CD8-positive, alpha-beta memory T cell (primary cell): ENCODE data around the gene ASTN2. TPM values are rescaled to one million over a fixed set of nuclear protein-coding genes. Genes with fewer than 3 reads are reported as not detected.

Source experiments
- CTCF ChIA-PET: fragments of 350-600 bp; sonication (Branson Sonifier 250); formaldehyde crosslinking; loops from one replicate; lab custom pipeline; 2021; ENCODE audit warnings: antibody characterized with exemption; lab: Charles Lee
- POLR2A ChIA-PET: fragments of 350-600 bp; sonication (Branson Sonifier 250); formaldehyde crosslinking; loops from one replicate; lab custom pipeline; 2021; ENCODE audit warnings: antibody characterized with exemption; lab: Charles Lee
- DNase-seq, 5 donors: peaks; one replicate each; pipeline versions ENCODE4 v3.0.0 to v3.0.0-alpha.2; 2020 to 2022; ENCODE audit warnings: mixed read lengths in 1 of 5
- H3K27ac ChIP-seq: one replicate; pipeline ENCODE4 v1.7.0; 2013; ENCODE audit warnings: low read depth, mild to moderate bottlenecking, low read length, moderate library complexity
- H3K27me3 ChIP-seq: 2 replicates; pipeline ENCODE4 v1.7.0; 2013; ENCODE audit warnings: low read length, mild to moderate bottlenecking; ENCODE audit not compliant: insufficient read depth, poor library complexity, severe bottlenecking
- H3K36me3 ChIP-seq: 2 replicates; pipeline ENCODE4 v1.7.0; 2013; ENCODE audit warnings: mild to moderate bottlenecking, low read length, moderate library complexity; ENCODE audit not compliant: insufficient read depth
- H3K4me1 ChIP-seq: 2 replicates; pipeline ENCODE4 v1.7.0; 2013; ENCODE audit warnings: mild to moderate bottlenecking, low read length, moderate library complexity; ENCODE audit not compliant: insufficient read depth
- H3K4me3 ChIP-seq: 2 replicates; pipeline ENCODE4 v1.7.0; 2013; ENCODE audit warnings: mild to moderate bottlenecking, low read length
- H3K9me3 ChIP-seq: 2 replicates; pipeline ENCODE4 v1.7.0; 2013; ENCODE audit warnings: mild to moderate bottlenecking, low read length
- H3K27ac Mint-ChIP-seq, 8 donors: one replicate each; pipeline ENCODE4 v1.8.0; 2020 to 2021; ENCODE audit warnings: mixed read lengths in 8 of 8, mild to moderate bottlenecking in 6 of 8, inconsistent platforms in 3 of 8, moderate library complexity in 3 of 8
- H3K27me3 Mint-ChIP-seq, 2 donors: one replicate each; pipeline ENCODE4 v1.8.0; 2020 to 2021; ENCODE audit warnings: mixed read lengths in 2 of 2, mild to moderate bottlenecking in 1 of 2, moderate library complexity in 1 of 2
- H3K36me3 Mint-ChIP-seq, 3 donors: one replicate each; pipeline ENCODE4 v1.8.0; 2020 to 2021; ENCODE audit warnings: mixed read lengths in 3 of 3, inconsistent platforms in 1 of 3, mild to moderate bottlenecking in 1 of 3
- H3K4me1 Mint-ChIP-seq, 3 donors: one replicate each; pipeline ENCODE4 v1.8.0; 2020 to 2021; ENCODE audit warnings: mixed read lengths in 3 of 3, inconsistent platforms in 1 of 3, mild to moderate bottlenecking in 1 of 3
- H3K4me3 Mint-ChIP-seq, 7 donors: one replicate each; pipeline ENCODE4 v1.8.0; 2020 to 2021; ENCODE audit warnings: mixed read lengths in 7 of 7, mild to moderate bottlenecking in 6 of 7, moderate library complexity in 4 of 7, inconsistent platforms in 2 of 7
- H3K9me3 Mint-ChIP-seq, 5 donors: one replicate each; pipeline ENCODE4 v1.8.0; 2020 to 2022; ENCODE audit warnings: mixed read lengths in 5 of 5, mild to moderate bottlenecking in 3 of 5, moderate library complexity in 2 of 5, inconsistent platforms in 1 of 5
- polyA plus RNA-seq: library from polyadenylated mRNA; unstranded; fragments of 300-500 nt; fragmentation: Illumina TruSeq; gene quantifications from one replicate; pipeline ENCODE4 v1.2.3, GENCODE V29; 2021
- total RNA-seq, 2 experiments: library from RNA; stranded (reverse); gene quantifications; one replicate each; pipeline ENCODE4 v1.2.3, GENCODE V29; 2021

The ASTN2 gene
- total and polyA plus RNA-seq, 3 experiments from 2014 or later: 4.1 to 4.8 (median 4.2) TPM

DNA sequence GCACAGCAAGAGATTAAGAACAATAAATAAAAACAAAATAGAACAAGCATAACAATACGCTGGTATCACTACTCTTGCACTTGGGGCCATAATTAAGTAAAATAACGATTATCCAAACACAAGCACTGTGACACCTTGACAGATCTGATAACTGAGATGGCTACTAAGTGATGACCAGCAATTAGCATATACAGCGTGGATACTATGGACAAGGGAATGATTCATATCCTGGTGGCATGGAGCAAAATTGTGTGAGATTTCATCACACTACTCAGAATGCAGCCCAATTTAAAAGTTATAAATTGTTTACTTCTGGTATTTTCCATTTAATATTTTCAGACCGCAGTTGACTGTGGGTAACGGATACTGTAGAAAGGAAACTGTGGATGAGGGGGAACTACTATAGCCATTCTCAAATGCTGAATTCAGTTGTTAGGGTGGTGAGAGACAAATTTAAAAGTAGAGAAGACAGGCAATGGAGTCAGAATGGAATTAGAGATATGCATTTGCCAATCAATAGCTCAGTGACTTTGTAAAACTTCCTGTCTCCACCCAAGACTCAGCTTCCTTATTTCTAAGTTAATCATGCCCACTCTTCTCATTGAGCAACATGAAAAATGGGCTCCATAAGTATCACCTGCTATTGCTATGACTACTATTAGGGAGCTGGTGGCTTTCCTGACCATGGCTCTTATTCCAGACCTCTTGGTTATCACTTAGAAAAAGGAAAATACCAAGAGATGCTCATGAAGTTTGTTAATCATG lies 427.0 kb downstream of the ASTN2 start:
- no peak overlapping the region for H3K27ac ChIP-seq
- ChIA-PET POLR2A (no interaction called here), CTCF (no interaction called here)
- H3K9me3 Mint-ChIP-seq: peaks cover 0 to 8% (median 4%) of the 10 kb centered on the region in 5 donors
- no peaks in the 10 kb centered on the region for H3K36me3 Mint-ChIP-seq
- H3K27me3 ChIP-seq: no peaks in the 10 kb centered on the region
- no peaks in the 10 kb centered on the region for H3K9me3 ChIP-seq
- no peaks in the 10 kb centered on the region for H3K36me3 ChIP-seq
- no peak overlapping the region for H3K4me3 Mint-ChIP-seq
- DNase-seq: no peak
- H3K4me1 ChIP-seq: no peaks in the 10 kb centered on the region
- H3K27me3 Mint-ChIP-seq: no peaks in the 10 kb centered on the region
- H3K27ac Mint-ChIP-seq: no peak overlapping the region
- H3K4me1 Mint-ChIP-seq: no peaks in the 10 kb centered on the region
- no peak overlapping the region for H3K4me3 ChIP-seq

DNA sequence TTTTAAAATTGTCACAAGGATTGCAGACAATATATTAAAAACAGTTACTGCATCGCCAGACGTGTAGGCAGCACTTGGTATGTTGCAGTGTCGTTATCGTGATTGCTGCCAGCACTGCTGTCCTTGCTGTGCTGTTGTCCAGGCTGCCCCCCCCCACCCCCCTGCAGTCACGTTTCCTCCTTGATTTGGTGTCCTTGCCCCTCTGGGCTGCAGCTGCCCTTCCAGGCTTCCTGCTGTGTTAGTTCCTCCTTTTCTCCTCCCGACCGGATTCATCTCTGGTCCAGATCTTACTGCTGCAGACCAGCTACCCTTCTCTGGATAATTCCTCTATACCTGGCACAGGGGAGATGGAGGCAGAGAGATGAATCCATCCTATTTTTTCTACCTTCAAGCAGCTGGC lies 428.8 kb downstream of the ASTN2 start:
- no peaks in the 10 kb centered on the region for H3K4me1 Mint-ChIP-seq
- H3K9me3 ChIP-seq: no peaks in the 10 kb centered on the region
- H3K4me3 ChIP-seq: no peak overlapping the region
- no peaks in the 10 kb centered on the region for H3K4me1 ChIP-seq
- no peak overlapping the region for H3K4me3 Mint-ChIP-seq
- ChIA-PET POLR2A (no interaction called here), CTCF (no interaction called here)
- H3K27ac ChIP-seq: no peak overlapping the region
- H3K36me3 ChIP-seq: no peaks in the 10 kb centered on the region
- no peaks in the 10 kb centered on the region for H3K27me3 ChIP-seq
- H3K27ac Mint-ChIP-seq: no peak overlapping the region
- no peaks in the 10 kb centered on the region for H3K27me3 Mint-ChIP-seq
- peaks cover 0 to 7% (median 2%) of the 10 kb centered on the region in 5 donors for H3K9me3 Mint-ChIP-seq
- no peak for DNase-seq
- H3K36me3 Mint-ChIP-seq: no peaks in the 10 kb centered on the region

DNA sequence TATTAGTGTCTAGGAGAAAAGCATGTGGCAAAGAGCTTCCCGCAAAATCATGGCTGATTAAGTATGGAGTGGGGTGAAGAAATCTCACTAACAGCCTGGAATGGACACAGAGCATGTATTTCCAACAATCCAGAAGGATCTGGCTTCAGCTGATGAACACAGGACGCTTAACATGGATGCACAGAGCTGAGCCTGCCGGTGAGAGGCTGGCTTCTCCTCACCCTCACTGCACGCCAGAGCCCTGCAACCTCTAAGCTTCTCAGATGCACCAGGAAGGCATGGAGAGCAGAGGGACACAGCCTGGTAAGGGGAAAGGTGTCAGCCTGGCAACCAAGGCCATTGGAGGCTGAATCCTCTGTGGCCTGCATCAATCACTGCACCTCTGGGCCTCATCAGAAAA lies 429.3 kb downstream of the ASTN2 start:
- CTCF ChIA-PET: no interaction called here
- no peaks in the 10 kb centered on the region for H3K9me3 ChIP-seq

DNA sequence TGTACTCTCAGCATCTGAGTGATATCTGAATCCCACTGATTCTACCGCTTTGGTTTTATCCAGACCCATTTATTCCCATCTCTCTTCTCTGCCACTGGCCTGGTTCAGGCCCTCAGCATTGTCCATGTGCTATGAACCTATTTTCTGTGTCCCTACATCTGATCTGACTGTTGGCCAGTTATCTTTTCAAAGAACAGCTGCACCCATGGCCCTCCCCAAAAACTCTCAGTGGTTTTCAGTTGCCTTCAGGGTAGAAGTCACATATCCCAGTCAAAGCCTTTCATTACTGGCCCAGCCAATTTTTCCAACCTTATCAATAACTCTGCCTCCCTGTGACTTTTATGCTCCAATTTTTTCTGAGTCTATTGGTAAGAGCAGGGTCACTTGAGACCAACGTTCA lies 430.7 kb downstream of the ASTN2 start:
- no peak overlapping the region for H3K4me3 Mint-ChIP-seq
- peaks cover 0 to 3% (median 2%) of the 10 kb centered on the region in 5 donors for H3K9me3 Mint-ChIP-seq
- no peak overlapping the region for H3K27ac ChIP-seq
- no peaks in the 10 kb centered on the region for H3K36me3 ChIP-seq
- no peaks in the 10 kb centered on the region for H3K4me1 Mint-ChIP-seq
- no peaks in the 10 kb centered on the region for H3K36me3 Mint-ChIP-seq
- H3K4me3 ChIP-seq: no peak overlapping the region
- no peak for DNase-seq
- H3K27ac Mint-ChIP-seq: no peak overlapping the region
- H3K27me3 ChIP-seq: no peaks in the 10 kb centered on the region
- H3K9me3 ChIP-seq: no peaks in the 10 kb centered on the region
- peaks cover 0 to 1% of the 10 kb centered on the region in 2 donors for H3K27me3 Mint-ChIP-seq
- H3K4me1 ChIP-seq: no peaks in the 10 kb centered on the region
- ChIA-PET POLR2A (no interaction called here), CTCF (no interaction called here)

More for the DNA sequence above, 429.3 kb downstream of the ASTN2 start:
- no peaks in the 10 kb centered on the region for H3K4me1 ChIP-seq
- POLR2A ChIA-PET: no interaction called here
- no peaks in the 10 kb centered on the region for H3K36me3 ChIP-seq
- Mint-ChIP-seq H3K4me1 (no peaks in the 10 kb centered on the region), H3K4me3 (no peak overlapping the region), H3K27me3 (peaks cover 0 to 1% of the 10 kb centered on the region in 2 donors), H3K27ac (no peak overlapping the region), H3K9me3 (peaks cover 0 to 7% (median 2%) of the 10 kb centered on the region in 5 donors), H3K36me3 (no peaks in the 10 kb centered on the region)
- DNase-seq: no peak
- H3K4me3 ChIP-seq: no peak overlapping the region
- no peaks in the 10 kb centered on the region for H3K27me3 ChIP-seq
- H3K27ac ChIP-seq: no peak overlapping the region

DNA sequence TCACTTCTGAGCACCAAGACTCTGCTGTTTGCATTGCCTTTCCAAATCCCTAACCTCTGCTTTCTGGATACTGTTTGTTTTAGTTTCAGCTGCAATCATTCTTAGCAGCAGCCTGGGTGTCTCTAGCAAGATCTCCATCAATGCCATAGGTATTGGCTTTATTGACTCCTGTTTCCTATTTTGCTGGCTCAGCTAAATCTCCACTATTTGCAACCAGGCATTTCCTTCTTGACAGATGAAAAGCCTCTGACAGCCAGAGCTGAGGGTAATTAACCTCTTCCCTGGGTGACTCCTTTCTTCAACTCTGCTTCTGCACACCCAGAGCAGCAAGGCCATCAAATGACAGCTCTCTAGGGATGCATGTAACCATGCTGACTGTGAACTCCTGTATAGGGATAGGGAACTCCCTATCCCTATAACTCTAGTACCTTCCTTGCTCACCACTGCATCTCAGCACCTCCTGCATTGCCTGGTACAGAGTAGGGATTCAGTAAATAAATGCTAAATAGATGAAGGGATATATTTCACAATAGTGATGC lies 434.2 kb downstream of the ASTN2 start:
- Mint-ChIP-seq H3K9me3 (peaks cover 0 to 6% (median 2%) of the 10 kb centered on the region in 5 donors), H3K36me3 (peaks cover 0 to 2% (median 0%) of the 10 kb centered on the region in 3 donors), H3K27me3 (peaks cover 0 to 1% of the 10 kb centered on the region in 2 donors), H3K4me1 (no peaks in the 10 kb centered on the region), H3K27ac (no peak overlapping the region), H3K4me3 (no peak overlapping the region)
- no peak for DNase-seq
- ChIA-PET POLR2A (no interaction called here), CTCF (no interaction called here)
- no peak overlapping the region for H3K4me3 ChIP-seq
- H3K36me3 ChIP-seq: no peaks in the 10 kb centered on the region
- no peaks in the 10 kb centered on the region for H3K4me1 ChIP-seq
- no peak overlapping the region for H3K27ac ChIP-seq
- H3K9me3 ChIP-seq: no peaks in the 10 kb centered on the region
- H3K27me3 ChIP-seq: no peaks in the 10 kb centered on the region

DNA sequence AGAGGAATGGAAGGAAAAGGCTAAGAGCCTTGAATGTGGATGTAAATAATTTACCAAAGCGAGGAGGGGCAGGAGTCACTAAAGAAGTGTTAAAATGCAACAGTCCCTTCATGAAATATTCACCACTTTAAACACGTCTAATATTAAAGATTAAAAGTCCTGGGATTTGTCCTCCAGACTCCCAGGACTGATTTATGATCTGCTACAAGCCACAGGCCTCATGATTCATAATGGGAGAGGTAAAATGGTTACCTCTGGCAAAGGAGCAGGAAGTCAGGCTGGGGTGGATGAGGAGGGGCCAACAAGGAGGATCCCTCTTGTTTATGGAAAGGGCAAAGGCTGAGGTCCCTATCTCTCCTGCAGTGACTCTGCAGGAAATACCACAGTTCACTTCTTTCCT lies 435.4 kb downstream of the ASTN2 start:
- Histone ChIP-seq H3K9me3 (no peaks in the 10 kb centered on the region), H3K4me3 (no peak overlapping the region), H3K36me3 (no peaks in the 10 kb centered on the region), H3K27me3 (no peaks in the 10 kb centered on the region), H3K27ac (no peak overlapping the region), H3K4me1 (no peaks in the 10 kb centered on the region)
- CTCF ChIA-PET: no interaction called here
- no peaks in the 10 kb centered on the region for H3K4me1 Mint-ChIP-seq
- peaks cover 0 to 1% of the 10 kb centered on the region in 2 donors for H3K27me3 Mint-ChIP-seq
- POLR2A ChIA-PET: no interaction called here
- peaks cover 0 to 2% (median 0%) of the 10 kb centered on the region in 3 donors for H3K36me3 Mint-ChIP-seq
- H3K9me3 Mint-ChIP-seq: peaks cover 0 to 6% (median 0%) of the 10 kb centered on the region in 5 donors
- no peak overlapping the region for H3K4me3 Mint-ChIP-seq
- no peak overlapping the region for H3K27ac Mint-ChIP-seq
- no peak for DNase-seq

DNA sequence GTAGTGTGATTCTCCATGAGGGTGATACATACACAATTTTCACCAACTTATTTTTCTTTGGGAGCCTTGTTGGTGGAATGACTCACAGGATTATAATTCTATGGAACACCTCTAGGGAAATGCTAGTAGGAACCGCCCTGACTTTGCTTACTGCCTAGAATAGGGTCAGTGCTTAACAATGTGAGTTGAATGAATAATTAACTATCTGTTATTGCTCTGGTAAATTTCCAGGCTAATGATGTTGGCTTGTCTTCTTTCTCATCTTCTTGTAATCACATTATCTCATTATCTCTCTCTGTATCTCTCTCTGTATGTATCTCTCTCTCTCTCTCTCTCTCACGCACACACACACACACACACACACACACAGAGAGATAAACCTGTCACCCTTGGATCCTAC lies 436.7 kb downstream of the ASTN2 start:
- ChIA-PET POLR2A (no interaction called here), CTCF (no interaction called here)
- Mint-ChIP-seq H3K9me3 (peaks cover 0 to 4% (median 0%) of the 10 kb centered on the region in 5 donors), H3K4me3 (no peak overlapping the region), H3K27me3 (peaks cover 0 to 1% of the 10 kb centered on the region in 2 donors), H3K4me1 (no peaks in the 10 kb centered on the region), H3K27ac (no peak overlapping the region), H3K36me3 (peaks cover 0 to 2% (median 0%) of the 10 kb centered on the region in 3 donors)
- Histone ChIP-seq H3K9me3 (no peaks in the 10 kb centered on the region), H3K4me1 (no peaks in the 10 kb centered on the region), H3K27me3 (no peaks in the 10 kb centered on the region), H3K4me3 (no peak overlapping the region), H3K27ac (no peak overlapping the region), H3K36me3 (no peaks in the 10 kb centered on the region)
- DNase-seq: no peak

DNA sequence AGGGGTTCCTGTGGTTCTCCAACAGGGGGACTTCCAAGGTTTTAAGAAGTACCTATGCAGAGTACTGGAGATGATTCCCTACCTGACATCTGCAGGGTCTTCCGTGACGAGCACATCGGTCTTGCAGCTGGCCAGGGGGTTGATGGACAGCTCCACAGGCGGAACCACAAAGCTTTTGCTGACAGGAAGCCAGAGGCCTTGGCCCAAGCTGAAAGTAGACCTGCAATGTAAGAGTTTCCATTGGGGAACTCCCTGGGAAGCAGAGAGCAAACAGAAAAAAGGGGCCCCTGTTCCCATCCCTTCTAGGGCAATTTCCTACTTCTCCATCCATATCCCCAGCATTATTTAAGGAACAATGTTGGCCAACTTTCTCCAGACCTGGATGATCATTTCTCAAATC lies 439.7 kb downstream of the ASTN2 start:
- peaks cover 0 to 2% (median 0%) of the 10 kb centered on the region in 3 donors for H3K36me3 Mint-ChIP-seq

More for the DNA sequence above, 439.7 kb downstream of the ASTN2 start:
- CTCF ChIA-PET: no interaction called here
- Mint-ChIP-seq H3K4me3 (no peak overlapping the region), H3K9me3 (peaks cover 0 to 4% (median 0%) of the 10 kb centered on the region in 5 donors), H3K4me1 (no peaks in the 10 kb centered on the region), H3K27ac (no peak overlapping the region), H3K27me3 (peaks cover 0 to 2% of the 10 kb centered on the region in 2 donors)
- DNase-seq: no peak
- H3K4me1 ChIP-seq: no peaks in the 10 kb centered on the region
- no peaks in the 10 kb centered on the region for H3K36me3 ChIP-seq
- POLR2A ChIA-PET: no interaction called here
- no peaks in the 10 kb centered on the region for H3K9me3 ChIP-seq
- H3K4me3 ChIP-seq: no peak overlapping the region
- no peaks in the 10 kb centered on the region for H3K27me3 ChIP-seq
- H3K27ac ChIP-seq: no peak overlapping the region
